ENCODE data around the gene RBM4B. TPM values are rescaled to one million over a fixed set of nuclear protein-coding genes. Genes with fewer than 3 reads are reported as not detected.

RBM4B gene
- total RNA-seq, 1 donor from 2014 or later, result 61.2 TPM

DNA sequence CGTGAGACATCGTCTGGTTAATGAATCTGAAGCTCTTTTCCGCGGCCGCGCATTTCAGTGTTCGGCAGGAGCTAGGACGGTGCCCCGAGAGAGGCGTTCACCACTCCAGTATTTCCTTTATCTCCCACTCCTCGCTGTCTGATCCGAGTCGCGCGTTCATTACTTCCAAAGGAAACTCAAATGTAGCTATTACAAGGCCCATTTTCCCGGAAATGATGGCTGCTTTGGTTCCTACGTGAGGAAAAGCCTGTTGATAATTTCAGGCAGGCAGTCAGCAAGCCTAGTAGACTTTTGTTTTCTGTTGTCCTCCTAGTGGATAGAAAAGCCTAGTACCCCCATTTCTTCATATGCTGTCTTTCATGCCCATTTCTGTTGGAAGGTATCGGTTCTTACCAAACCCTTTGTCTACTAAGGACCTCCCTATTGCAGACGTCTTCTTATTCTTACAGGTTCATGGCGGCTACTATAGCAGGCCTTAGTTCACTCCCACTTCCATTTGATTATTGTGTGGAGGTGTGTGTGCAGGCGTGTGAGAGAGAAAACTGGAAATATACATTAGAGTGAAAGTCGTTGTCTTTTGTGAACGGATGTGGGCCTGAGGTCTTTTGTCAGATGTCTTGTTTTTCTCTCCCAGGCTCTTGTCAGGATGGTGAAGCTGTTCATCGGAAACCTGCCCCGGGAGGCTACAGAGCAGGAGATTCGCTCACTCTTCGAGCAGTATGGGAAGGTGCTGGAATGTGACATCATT lies 38.4 kb downstream of the RBM4B start:
- H3K9me3 Mint-ChIP-seq (ENCODE audit: unreplicated experiment), result peaks cover 10% of the 10 kb centered on the region
- H3K27me3 Mint-ChIP-seq (ENCODE audit: unreplicated experiment), result peaks cover 16% of the 10 kb centered on the region
- peak overlapping the region; percentile 93 for H3K4me3 Mint-ChIP-seq (ENCODE audit: unreplicated experiment)
- no peak for DNase-seq
- H3K27ac Mint-ChIP-seq (ENCODE audit: unreplicated experiment), result peak overlapping the region; percentile 100
- TF ChIP-seq, protein P1, sequence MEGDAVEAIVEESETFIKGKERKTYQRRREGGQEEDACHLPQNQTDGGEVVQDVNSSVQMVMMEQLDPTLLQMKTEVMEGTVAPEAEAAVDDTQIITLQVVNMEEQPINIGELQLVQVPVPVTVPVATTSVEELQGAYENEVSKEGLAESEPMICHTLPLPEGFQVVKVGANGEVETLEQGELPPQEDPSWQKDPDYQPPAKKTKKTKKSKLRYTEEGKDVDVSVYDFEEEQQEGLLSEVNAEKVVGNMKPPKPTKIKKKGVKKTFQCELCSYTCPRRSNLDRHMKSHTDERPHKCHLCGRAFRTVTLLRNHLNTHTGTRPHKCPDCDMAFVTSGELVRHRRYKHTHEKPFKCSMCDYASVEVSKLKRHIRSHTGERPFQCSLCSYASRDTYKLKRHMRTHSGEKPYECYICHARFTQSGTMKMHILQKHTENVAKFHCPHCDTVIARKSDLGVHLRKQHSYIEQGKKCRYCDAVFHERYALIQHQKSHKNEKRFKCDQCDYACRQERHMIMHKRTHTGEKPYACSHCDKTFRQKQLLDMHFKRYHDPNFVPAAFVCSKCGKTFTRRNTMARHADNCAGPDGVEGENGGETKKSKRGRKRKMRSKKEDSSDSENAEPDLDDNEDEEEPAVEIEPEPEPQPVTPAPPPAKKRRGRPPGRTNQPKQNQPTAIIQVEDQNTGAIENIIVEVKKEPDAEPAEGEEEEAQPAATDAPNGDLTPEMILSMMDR (IDR thresholded peaks at IDR 0.05; ENCODE audit: partially characterized antibody, unreplicated experiment), result peak; percentile 11
- H3K4me1 Mint-ChIP-seq (ENCODE audit: low read depth, unreplicated experiment), result peaks cover 44% of the 10 kb centered on the region
- no peaks in the 10 kb centered on the region for H3K36me3 Mint-ChIP-seq (ENCODE audit: unreplicated experiment)

DNA sequence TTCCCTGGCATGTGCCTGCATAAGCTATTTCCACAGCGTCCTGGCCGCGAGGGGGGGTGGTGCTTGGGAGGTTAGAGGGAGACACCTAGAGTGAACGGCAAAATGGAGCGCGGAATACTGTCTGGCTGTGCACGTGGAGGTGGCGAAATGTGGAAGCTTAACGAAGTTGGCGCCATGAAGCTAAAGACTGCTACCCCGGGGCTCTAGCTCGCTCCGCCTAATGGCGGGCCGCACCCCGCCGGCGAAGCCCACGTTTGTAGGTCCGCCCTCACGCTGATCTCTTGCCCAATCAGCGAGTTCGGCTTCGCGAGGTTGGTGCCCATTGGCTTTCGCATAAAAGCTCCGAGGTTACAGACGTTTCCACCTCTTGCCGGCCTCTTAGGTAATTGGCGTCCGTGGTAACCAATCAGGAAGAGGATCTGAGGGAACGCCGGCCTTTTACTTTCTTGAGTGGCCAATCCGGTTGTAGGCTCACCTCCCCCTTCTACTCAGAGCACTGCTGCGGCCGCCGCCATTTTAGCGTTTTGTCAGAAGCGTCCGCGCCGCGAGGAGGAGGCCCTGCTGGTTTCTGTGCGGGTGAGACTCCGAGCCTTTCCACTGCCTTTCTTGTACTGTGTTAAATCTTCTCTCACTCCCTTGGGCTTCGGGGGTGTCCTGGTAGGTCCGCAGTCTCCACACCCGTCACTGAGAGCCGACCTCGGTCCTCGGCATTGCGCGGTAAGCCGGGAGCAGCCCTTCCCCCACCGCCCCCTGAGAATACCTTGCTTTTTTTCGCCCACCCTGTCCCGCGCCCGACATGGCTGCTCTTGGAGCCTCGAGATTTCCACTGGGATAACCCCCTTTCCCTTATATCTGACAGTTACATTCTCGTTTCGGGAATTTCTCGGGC lies 39.3 kb downstream of the RBM4B start, which contains the start of gene RBM4:
RBM4 (plus strand) TSS at position 527 of the 889 bp plus-strand sequence. CDS start 1,009 bp downstream, outside the sequence.
- peak; percentile 92 for DNase-seq
- peak within 1 kb of the TSS; percentile 93 for H3K4me3 Mint-ChIP-seq (ENCODE audit: unreplicated experiment)
- peaks cover 42% of the 10 kb centered on the region for H3K4me1 Mint-ChIP-seq (ENCODE audit: low read depth, unreplicated experiment)
- no peaks in the 10 kb centered on the region for H3K36me3 Mint-ChIP-seq (ENCODE audit: unreplicated experiment)
- TF ChIP-seq, protein P1 (IDR thresholded peaks at IDR 0.05; ENCODE audit: partially characterized antibody, unreplicated experiment), result no peak
- H3K9me3 Mint-ChIP-seq (ENCODE audit: unreplicated experiment), result peaks cover 10% of the 10 kb centered on the region
- peak within 1 kb of the TSS; percentile 100 for H3K27ac Mint-ChIP-seq (ENCODE audit: unreplicated experiment)
- peaks cover 16% of the 10 kb centered on the region for H3K27me3 Mint-ChIP-seq (ENCODE audit: unreplicated experiment)

DNA sequence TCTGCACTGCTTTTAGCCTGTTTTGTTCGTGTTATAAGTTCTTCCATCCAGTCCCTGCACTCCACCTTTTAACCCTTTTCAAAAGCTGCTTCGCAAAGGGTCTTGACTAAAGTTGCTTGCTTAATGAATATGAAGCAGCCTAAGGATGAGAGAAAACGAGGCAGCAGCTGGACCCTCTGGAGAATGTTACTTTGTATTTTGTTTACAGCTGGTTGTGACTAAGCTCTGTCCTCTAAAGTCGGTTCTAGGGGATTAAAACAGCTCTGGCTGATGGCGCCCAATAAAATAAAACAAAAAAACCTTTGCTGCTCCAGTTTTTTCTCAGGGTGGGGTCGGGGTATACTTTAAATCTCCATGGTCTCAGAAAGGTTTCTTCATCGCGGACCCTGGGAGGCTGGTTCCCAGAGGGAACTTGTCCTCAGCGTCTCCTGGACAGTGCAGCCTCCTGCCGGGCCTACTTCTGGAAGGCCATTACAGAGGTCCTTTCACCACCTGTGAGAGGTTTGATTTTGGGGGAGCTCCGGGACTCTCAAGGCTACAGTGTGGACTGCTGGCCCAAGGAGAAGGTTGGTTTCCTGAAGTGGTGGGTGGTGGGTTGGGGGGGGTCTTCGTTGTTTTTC lies 40.0 kb downstream of the RBM4B start:
- DNase-seq, result no peak
- Mint-ChIP-seq H3K9me3 (ENCODE audit: unreplicated experiment) (peaks cover 7% of the 10 kb centered on the region), H3K4me3 (ENCODE audit: unreplicated experiment) (peak overlapping the region; percentile 93), H3K4me1 (ENCODE audit: low read depth, unreplicated experiment) (peaks cover 34% of the 10 kb centered on the region), H3K36me3 (ENCODE audit: unreplicated experiment) (no peaks in the 10 kb centered on the region), H3K27me3 (ENCODE audit: unreplicated experiment) (peaks cover 11% of the 10 kb centered on the region), H3K27ac (ENCODE audit: unreplicated experiment) (peak overlapping the region; percentile 100)
- TF ChIP-seq, protein P1 (IDR thresholded peaks at IDR 0.05; ENCODE audit: partially characterized antibody, unreplicated experiment), result no peak

DNA sequence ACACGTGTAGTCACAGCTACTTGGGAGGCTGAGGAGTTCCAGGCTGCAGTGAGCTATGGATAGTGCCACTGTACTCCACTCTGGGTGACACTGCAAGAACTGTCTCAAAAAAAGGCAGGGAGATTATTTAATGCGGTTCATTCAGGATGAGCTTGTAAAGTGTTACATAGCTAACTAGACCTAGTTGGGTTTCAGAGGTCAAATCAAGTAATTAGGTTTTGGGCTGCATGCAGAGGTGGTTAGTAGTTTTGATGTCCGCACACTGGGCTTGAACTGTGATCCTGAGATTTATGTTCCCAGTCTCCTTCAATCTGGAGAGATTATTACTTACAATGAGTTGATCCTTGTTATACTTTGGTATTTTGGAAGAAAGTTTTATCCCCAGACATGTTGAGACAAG lies 41.3 kb downstream of the RBM4B start:
- H3K27ac Mint-ChIP-seq (ENCODE audit: unreplicated experiment), result peak overlapping the region; percentile 68
- no peak overlapping the region for H3K4me3 Mint-ChIP-seq (ENCODE audit: unreplicated experiment)
- peaks cover 11% of the 10 kb centered on the region for H3K27me3 Mint-ChIP-seq (ENCODE audit: unreplicated experiment)
- H3K4me1 Mint-ChIP-seq (ENCODE audit: low read depth, unreplicated experiment), result peaks cover 24% of the 10 kb centered on the region
- TF ChIP-seq, protein P1 (IDR thresholded peaks at IDR 0.05; ENCODE audit: partially characterized antibody, unreplicated experiment), result no peak
- no peak for DNase-seq
- no peaks in the 10 kb centered on the region for H3K36me3 Mint-ChIP-seq (ENCODE audit: unreplicated experiment)
- H3K9me3 Mint-ChIP-seq (ENCODE audit: unreplicated experiment), result peaks cover 7% of the 10 kb centered on the region

Data from glutamatergic neuron (in vitro differentiated cells).